BJ (cell line): ENCODE results near the gene PMEPA1. TPM values are rescaled to one million over a fixed set of nuclear protein-coding genes. Genes with fewer than 3 reads are reported as not detected.

Experiments used
- CTCF ChIA-PET: fragments of 350-600 bp; formaldehyde crosslinking; extraction: SDS; loops from one replicate; lab custom pipeline; 2021; ENCODE audit warnings: antibody characterized with exemption, inconsistent platforms; lab: Yijun Ruan, JAX
- POLR2A ChIA-PET: fragments of 300-600 bp; sonication (Branson Sonifier 250); formaldehyde crosslinking; extraction: SDS; loops from one replicate; lab custom pipeline; 2021; ENCODE audit warnings: antibody characterized with exemption; lab: Charles Lee
- DNase-seq: peaks from one replicate; pipeline ENCODE4 v3.0.0-alpha.2; 2011; ENCODE audit warnings: low read depth
- H3K27me3 ChIP-seq: 2 replicates; pipeline ENCODE4 v1.6.0; 2011; ENCODE audit warnings: low read length; ENCODE audit not compliant: control insufficient read depth, insufficient read depth
- H3K36me3 ChIP-seq: 2 replicates; pipeline ENCODE4 v1.5.1; 2011; ENCODE audit warnings: low read length; ENCODE audit not compliant: control insufficient read depth, insufficient read depth
- H3K4me3 ChIP-seq: 2 replicates; pipeline ENCODE4 v1.5.1; 2011; ENCODE audit warnings: low read depth, mild to moderate bottlenecking, control low read depth, low read length
- CTCF ChIP-seq: IDR thresholded peaks from 2 replicates; pipeline ENCODE4 v1.5.1; 2011; ENCODE audit warnings: low read depth, mild to moderate bottlenecking, control low read depth, inconsistent platforms, low read length, moderate library complexity; ENCODE audit not compliant: insufficient read depth
- polyA plus RNA-seq: library from polyadenylated mRNA; depleted of rRNA; stranded (reverse); fragments of >200 nt; gene quantifications from 2 replicates; pipeline ENCODE4 v1.2.3, GENCODE V29; 2011

PMEPA1 gene
- polyA plus RNA-seq, 1 experiment = 5.0 TPM

- no peak for TF ChIP-seq CTCF
- CTCF ChIA-PET = interaction anchor here (1.1 to 3.7 kb wide), 3 partner anchors 9 to 595 kb away, joined by 5 to 16 read pairs (median 5); no protein-coding TSS in a partner anchor
Observed at GRCh38 chr20:57613481-57613921, 96.3 kb downstream of the PMEPA1 start.

GRCh38 chr20:57612916-57613315 is 96.9 kb downstream of the PMEPA1 start:
- H3K4me3 ChIP-seq = no peak overlapping the region
- peaks cover 3% of the 10 kb centered on the region for H3K27me3 ChIP-seq
- no peaks in the 10 kb centered on the region for H3K36me3 ChIP-seq
- POLR2A ChIA-PET = no interaction called here
- DNase-seq = no peak
- TF ChIP-seq CTCF = no peak
- CTCF ChIA-PET = interaction anchor here (1.1 to 3.7 kb wide), 2 partner anchors 9 to 596 kb away, joined by 5 to 16 read pairs; no protein-coding TSS in a partner anchor

More at GRCh38 chr20:57613481-57613921, 96.3 kb downstream of the PMEPA1 start:
- Histone ChIP-seq H3K4me3 (no peak overlapping the region), H3K27me3 (peaks cover 3% of the 10 kb centered on the region), H3K36me3 (no peaks in the 10 kb centered on the region)
- no peak for DNase-seq
- POLR2A ChIA-PET = no interaction called here

GRCh38 chr20:57612436-57612835 is 97.4 kb downstream of the PMEPA1 start:
- Histone ChIP-seq H3K27me3 (peaks cover 3% of the 10 kb centered on the region), H3K4me3 (no peak overlapping the region), H3K36me3 (no peaks in the 10 kb centered on the region)
- TF ChIP-seq CTCF = no peak
- POLR2A ChIA-PET = interaction anchor here (0.5 kb wide), 1 partner anchor 585 kb away, joined by 7 read pairs; no protein-coding TSS in a partner anchor
- CTCF ChIA-PET = interaction anchor here (0.7 to 3.7 kb wide), 2 partner anchors 11 to 597 kb away, joined by 4 to 16 read pairs; no protein-coding TSS in a partner anchor
- DNase-seq = no peak

GRCh38 chr20:57611586-57612311 is 98.1 kb downstream of the PMEPA1 start:
- peaks cover 1% of the 10 kb centered on the region; the same call in 1 of the 2 replicates for H3K27me3 ChIP-seq
- DNase-seq = no peak
- H3K4me3 ChIP-seq = no peak overlapping the region
- H3K36me3 ChIP-seq = no peaks in the 10 kb centered on the region
- ChIA-PET POLR2A (interaction anchor here (0.5 kb wide), 1 partner anchor 586 kb away, joined by 7 read pairs; no protein-coding TSS in a partner anchor), CTCF (interaction anchor here (0.7 to 3.7 kb wide), 4 partner anchors 10 to 597 kb away, joined by 3 to 16 read pairs (median 4); no protein-coding TSS in a partner anchor)
- TF ChIP-seq CTCF = no peak

- no peak for TF ChIP-seq CTCF
- ChIA-PET CTCF (interaction anchor here (0.5 to 3.7 kb wide), 5 partner anchors 9 to 599 kb away, joined by 3 to 16 read pairs (median 3); no protein-coding TSS in a partner anchor), POLR2A (no interaction called here)
Observed at GRCh38 chr20:57610261-57610952, 99.4 kb downstream of the PMEPA1 start.

More at GRCh38 chr20:57610261-57610952, 99.4 kb downstream of the PMEPA1 start:
- Histone ChIP-seq H3K27me3 (no peaks in the 10 kb centered on the region; the same call in 1 of the 2 replicates), H3K36me3 (no peaks in the 10 kb centered on the region), H3K4me3 (no peak overlapping the region)
- DNase-seq = no peak
